DOHH2 (cell line): Measurements from ENCODE around the gene C1orf159.

Experiments used
- H3F3A ChIP-seq: fragments of 200-600 bp; sonication (generic), shearing (Covaris generic); 2 replicates; pipeline ENCODE4 v1.6.0; 2016; ENCODE audit warnings: antibody characterized with exemption, mild to moderate bottlenecking; ENCODE audit not compliant: control insufficient read depth, insufficient read depth
- H3K27ac ChIP-seq: fragments of 200-600 bp; sonication (generic); 2 replicates; pipeline ENCODE4 v1.5.1; 2014; ENCODE audit warnings: low read depth, mild to moderate bottlenecking, low read length, moderate library complexity
- H3K27me3 ChIP-seq: fragments of 200-600 bp; sonication (generic); 2 replicates; pipeline ENCODE4 v1.6.1; 2014; ENCODE audit warnings: mild to moderate bottlenecking, low read length, mixed read lengths; ENCODE audit not compliant: control insufficient read depth
- H3K36me3 ChIP-seq: fragments of 200-600 bp; sonication (generic); 2 replicates; pipeline ENCODE4 v1.6.1; 2014; ENCODE audit warnings: mild to moderate bottlenecking, low read length, moderate library complexity, mixed read lengths; ENCODE audit not compliant: control insufficient read depth
- H3K4me1 ChIP-seq: fragments of 200-600 bp; sonication (generic); 2 replicates; pipeline ENCODE4 v1.6.1; 2014; ENCODE audit warnings: mild to moderate bottlenecking, low read length, mixed read lengths; ENCODE audit not compliant: control insufficient read depth
- H3K4me2 ChIP-seq: fragments of 200-600 bp; sonication (generic); 2 replicates; pipeline ENCODE4 v1.6.0; 2014; ENCODE audit warnings: mild to moderate bottlenecking, low read length, moderate library complexity
- H3K4me3 ChIP-seq: fragments of 200-600 bp; sonication (generic); 2 replicates; pipeline ENCODE4 v1.5.1; 2014; ENCODE audit warnings: mild to moderate bottlenecking, low read length, mixed read lengths
- H3K79me2 ChIP-seq: fragments of 200-600 bp; sonication (generic); 2 replicates; pipeline ENCODE4 v1.6.1; 2014; ENCODE audit warnings: mild to moderate bottlenecking, low read length, mixed read lengths; ENCODE audit not compliant: control insufficient read depth
- H3K9me2 ChIP-seq: fragments of 200-600 bp; sonication (generic); replicated peaks from 2 replicates; pipeline ENCODE4 v1.6.1; 2014; ENCODE audit warnings: mild to moderate bottlenecking, low read length, mixed read lengths; ENCODE audit not compliant: control insufficient read depth
- H3K9me3 ChIP-seq: fragments of 200-600 bp; sonication (generic); 2 replicates; pipeline ENCODE4 v1.6.1; 2014; ENCODE audit warnings: antibody characterized with exemption, low read length, mixed read lengths; ENCODE audit not compliant: control insufficient read depth, insufficient read depth
- H4K20me1 ChIP-seq: fragments of 200-600 bp; sonication (generic); 2 replicates; pipeline ENCODE4 v1.6.0; 2014; ENCODE audit warnings: low read depth, mild to moderate bottlenecking, antibody characterized with exemption, low read length, moderate library complexity; ENCODE audit not compliant: control insufficient read depth, insufficient read depth
- CTCF ChIP-seq: fragments of 200-600 bp; sonication (generic); IDR thresholded peaks from one replicate; pipeline ENCODE4 v1.5.1; 2014; ENCODE audit warnings: antibody characterized with exemption, mild to moderate bottlenecking, low read depth, low read length; ENCODE audit not compliant: poor library complexity, severe bottlenecking
- EZH2phosphoT487 ChIP-seq: fragments of 200-600 bp; sonication (generic); IDR thresholded peaks from 2 replicates; pipeline ENCODE4 v1.6.1; 2017; ENCODE audit warnings: borderline replicate concordance, mild to moderate bottlenecking, antibody characterized with exemption, low read length, moderate library complexity, mixed read lengths

C1orf159 gene

DNA sequence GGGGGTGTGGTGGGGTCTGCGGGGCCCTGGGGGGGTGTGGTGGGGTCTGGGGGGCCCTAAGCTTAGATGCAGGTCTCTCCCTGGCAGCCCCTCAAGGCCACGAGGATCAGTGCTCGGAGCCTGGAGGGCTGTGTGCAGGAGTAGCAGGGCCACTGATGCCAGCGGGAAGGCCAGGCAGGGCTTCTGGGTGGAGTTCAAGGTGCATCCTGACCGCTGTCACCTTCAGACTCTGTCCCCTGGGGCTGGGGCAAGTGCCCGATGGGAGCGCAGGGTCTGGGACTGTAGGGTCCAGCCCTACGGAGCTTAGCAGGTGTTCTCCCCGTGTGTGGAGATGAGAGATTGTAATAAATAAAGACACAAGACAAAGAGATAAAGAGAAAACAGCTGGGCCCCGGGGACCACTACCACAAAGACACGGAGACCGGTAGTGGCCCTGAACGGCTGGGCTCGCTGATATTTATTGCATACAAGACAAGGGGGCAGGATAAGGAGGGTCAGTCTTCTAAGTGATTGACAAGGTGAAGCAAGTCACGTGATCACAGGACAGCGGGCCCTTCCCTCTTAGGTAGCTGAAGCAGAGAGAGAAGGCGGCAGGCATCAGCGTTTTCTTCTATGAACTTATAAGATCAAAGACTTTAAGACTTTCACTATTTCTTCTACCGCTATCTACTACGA is 50.5 kb downstream of the C1orf159 start:
- TF ChIP-seq CTCF (no peak), EZH2phosphoT487 (no peak)
- no peak overlapping the region for H3K4me3 ChIP-seq
- H3F3A ChIP-seq: no peaks in the 10 kb centered on the region
- peaks cover 45% of the 10 kb centered on the region for H3K27me3 ChIP-seq
- H3K27ac ChIP-seq: no peak overlapping the region
- no peak overlapping the region for H3K4me2 ChIP-seq
- H3K36me3 ChIP-seq: no peaks in the 10 kb centered on the region
- peaks cover 3% of the 10 kb centered on the region; the same call in 1 of the 2 replicates for H4K20me1 ChIP-seq
- no peaks in the 10 kb centered on the region for H3K79me2 ChIP-seq
- peaks cover 33% of the 10 kb centered on the region for H3K4me1 ChIP-seq
- H3K9me2 ChIP-seq: no peaks in the 10 kb centered on the region
- no peaks in the 10 kb centered on the region for H3K9me3 ChIP-seq

GRCh38 chr1:1063945-1064831 is 51.7 kb downstream of the C1orf159 start:
- peaks cover 54% of the 10 kb centered on the region for H3K27me3 ChIP-seq

GRCh38 chr1:1063261-1063944 is 52.5 kb downstream of the C1orf159 start:
- Histone ChIP-seq H4K20me1 (no peaks in the 10 kb centered on the region), H3K27ac (no peak overlapping the region), H3K9me2 (no peaks in the 10 kb centered on the region), H3K36me3 (no peaks in the 10 kb centered on the region), H3K79me2 (no peaks in the 10 kb centered on the region), H3K4me1 (peaks cover 29% of the 10 kb centered on the region), H3K27me3 (peaks cover 61% of the 10 kb centered on the region), H3F3A (no peaks in the 10 kb centered on the region), H3K4me2 (peak overlapping the region; percentile 14; the same call in 1 of the 2 replicates), H3K4me3 (no peak overlapping the region), H3K9me3 (no peaks in the 10 kb centered on the region)
- TF ChIP-seq CTCF (no peak), EZH2phosphoT487 (no peak)

More at GRCh38 chr1:1063945-1064831, 51.7 kb downstream of the C1orf159 start:
- no peaks in the 10 kb centered on the region for H3K79me2 ChIP-seq
- no peak overlapping the region for H3K27ac ChIP-seq
- H3K4me2 ChIP-seq: peak overlapping the region; percentile 14; the same call in 1 of the 2 replicates
- TF ChIP-seq CTCF: peak; percentile 90
- TF ChIP-seq EZH2phosphoT487: no peak
- H3F3A ChIP-seq: no peaks in the 10 kb centered on the region
- no peaks in the 10 kb centered on the region for H4K20me1 ChIP-seq
- H3K9me2 ChIP-seq: no peaks in the 10 kb centered on the region
- no peaks in the 10 kb centered on the region for H3K36me3 ChIP-seq
- peaks cover 26% of the 10 kb centered on the region for H3K4me1 ChIP-seq
- no peak overlapping the region for H3K4me3 ChIP-seq
- no peaks in the 10 kb centered on the region for H3K9me3 ChIP-seq
